Measurements from ENCODE around the gene SAMD9L.

DNA sequence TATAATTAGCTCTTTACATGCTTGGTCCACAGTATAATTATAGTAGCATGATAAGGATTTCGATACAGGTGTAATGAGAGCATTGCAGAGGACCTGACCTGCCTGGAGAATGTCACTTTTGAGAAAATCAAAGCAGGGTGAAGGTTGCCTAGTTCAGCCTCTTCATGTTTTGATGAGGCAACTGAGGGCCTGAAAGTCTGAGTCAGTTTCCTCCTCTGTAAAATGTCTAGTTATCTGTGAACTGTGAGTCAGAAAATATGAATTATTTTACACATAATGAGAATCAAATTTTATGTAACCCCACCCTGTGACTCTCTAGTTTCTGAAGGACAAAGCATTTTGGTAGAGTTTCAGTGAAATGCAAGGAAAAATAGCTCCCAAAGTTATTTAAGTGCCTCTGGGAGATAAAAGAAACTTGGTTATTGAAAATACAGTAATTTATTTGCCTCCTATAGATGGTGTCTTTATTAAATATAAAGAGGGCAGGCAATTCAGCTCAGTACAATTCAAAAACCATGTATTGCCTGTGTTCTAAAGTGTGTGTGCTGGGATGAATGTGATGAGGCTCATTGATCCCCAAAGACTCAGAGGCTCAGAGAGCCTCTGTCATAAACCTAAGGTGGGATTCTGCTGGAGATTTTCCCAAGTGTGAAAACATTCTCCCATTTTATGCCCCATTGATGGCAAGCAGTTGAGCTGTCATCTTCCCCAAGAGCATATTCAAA, 37.3 kb upstream of the SAMD9L start:
- no peak for TF ChIP-seq CTCF (IDR thresholded peaks at IDR 0.05; ENCODE audit: low read depth, low read length)
- TF ChIP-seq EZH2phosphoT487 (IDR thresholded peaks at IDR 0.05; ENCODE audit: low read depth) = no peak
